Astrocyte (in vitro differentiated cells and primary cell): ENCODE data around the gene HTT-AS.

Experiments used
- EZH2 ChIP-seq: IDR thresholded peaks from 2 replicates; pipeline ENCODE4 v1.6.1; 2012; ENCODE audit warnings: mild to moderate bottlenecking, low read length, inconsistent platforms; ENCODE audit not compliant: insufficient read depth
- TF ChIP-seq, protein P1 (sequence below): IDR thresholded peaks from 2 replicates; pipeline ENCODE4 v1.5.1; 2011; ENCODE audit warnings: low read depth, mild to moderate bottlenecking, inconsistent platforms, low read length, moderate library complexity; ENCODE audit not compliant: insufficient read depth

DNA sequence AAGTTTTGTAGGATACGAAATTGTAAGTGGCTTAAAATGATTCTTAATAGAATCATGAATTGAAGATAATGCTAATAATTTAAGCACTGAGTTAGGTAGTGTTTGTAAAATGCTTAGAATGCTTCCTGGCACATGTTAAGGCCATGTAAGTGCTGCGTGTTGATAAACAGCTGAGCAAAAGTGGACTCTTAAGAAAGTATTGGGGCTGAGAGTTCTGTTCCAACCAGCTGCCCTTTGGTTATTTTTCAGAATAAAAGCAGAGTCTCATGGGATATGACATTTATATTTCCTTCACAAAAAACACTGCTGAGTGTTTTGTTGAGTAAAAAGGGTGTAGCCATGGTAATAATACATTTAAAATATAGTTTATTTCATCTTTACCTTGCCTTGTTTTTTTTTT is 42.6 kb upstream of the HTT-AS start:
- TF ChIP-seq, protein P1, sequence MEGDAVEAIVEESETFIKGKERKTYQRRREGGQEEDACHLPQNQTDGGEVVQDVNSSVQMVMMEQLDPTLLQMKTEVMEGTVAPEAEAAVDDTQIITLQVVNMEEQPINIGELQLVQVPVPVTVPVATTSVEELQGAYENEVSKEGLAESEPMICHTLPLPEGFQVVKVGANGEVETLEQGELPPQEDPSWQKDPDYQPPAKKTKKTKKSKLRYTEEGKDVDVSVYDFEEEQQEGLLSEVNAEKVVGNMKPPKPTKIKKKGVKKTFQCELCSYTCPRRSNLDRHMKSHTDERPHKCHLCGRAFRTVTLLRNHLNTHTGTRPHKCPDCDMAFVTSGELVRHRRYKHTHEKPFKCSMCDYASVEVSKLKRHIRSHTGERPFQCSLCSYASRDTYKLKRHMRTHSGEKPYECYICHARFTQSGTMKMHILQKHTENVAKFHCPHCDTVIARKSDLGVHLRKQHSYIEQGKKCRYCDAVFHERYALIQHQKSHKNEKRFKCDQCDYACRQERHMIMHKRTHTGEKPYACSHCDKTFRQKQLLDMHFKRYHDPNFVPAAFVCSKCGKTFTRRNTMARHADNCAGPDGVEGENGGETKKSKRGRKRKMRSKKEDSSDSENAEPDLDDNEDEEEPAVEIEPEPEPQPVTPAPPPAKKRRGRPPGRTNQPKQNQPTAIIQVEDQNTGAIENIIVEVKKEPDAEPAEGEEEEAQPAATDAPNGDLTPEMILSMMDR, result no peak
- TF ChIP-seq EZH2, result no peak
